ENCODE measurements around the gene FGF2.
"Not testable (repeated sequence)": the region's sequence is repeated elsewhere in the genome, so short reads cannot be mapped to it uniquely, and the experiment has no call there.

FGF2 gene

DNA sequence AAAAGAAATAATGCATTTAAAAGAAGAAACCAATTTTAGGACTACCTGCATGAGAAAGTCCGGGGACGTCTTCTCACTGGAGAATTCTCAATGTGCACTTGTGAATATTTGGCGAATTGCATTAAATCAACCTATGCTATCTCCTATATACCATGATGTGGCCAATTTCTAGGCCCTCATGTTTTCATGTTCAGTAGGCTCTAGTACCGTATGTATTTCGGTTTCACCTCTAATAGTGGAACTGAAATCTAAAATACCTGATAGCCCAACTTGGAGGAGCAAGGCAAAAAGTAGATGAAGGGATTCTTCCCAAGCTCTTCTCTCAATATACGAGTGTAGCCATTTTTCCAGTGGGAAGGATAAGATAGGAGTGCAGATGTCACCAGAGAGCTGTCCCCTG, 11.4 kb upstream of the FGF2 start:
- no peak for DNase-seq

DNA sequence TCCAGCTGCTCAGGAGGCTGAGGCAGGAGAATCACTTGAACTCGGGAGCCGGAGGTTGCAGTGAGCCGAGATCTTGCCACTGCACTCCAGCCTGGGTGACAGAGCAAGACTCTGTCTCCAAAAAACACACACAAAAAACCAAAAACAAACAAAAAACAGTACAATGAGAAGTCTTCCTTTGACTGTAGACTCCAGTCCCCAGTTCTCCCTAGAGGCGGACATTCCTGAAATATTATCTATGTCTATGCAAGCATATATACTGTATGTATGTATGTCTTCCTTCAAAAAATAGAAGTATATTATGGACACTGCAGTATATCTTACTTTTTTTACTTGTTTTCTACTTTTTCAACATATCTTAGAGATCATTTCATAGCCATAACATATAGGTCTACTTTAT, 10.2 kb upstream of the FGF2 start:
- no peak for DNase-seq

DNA sequence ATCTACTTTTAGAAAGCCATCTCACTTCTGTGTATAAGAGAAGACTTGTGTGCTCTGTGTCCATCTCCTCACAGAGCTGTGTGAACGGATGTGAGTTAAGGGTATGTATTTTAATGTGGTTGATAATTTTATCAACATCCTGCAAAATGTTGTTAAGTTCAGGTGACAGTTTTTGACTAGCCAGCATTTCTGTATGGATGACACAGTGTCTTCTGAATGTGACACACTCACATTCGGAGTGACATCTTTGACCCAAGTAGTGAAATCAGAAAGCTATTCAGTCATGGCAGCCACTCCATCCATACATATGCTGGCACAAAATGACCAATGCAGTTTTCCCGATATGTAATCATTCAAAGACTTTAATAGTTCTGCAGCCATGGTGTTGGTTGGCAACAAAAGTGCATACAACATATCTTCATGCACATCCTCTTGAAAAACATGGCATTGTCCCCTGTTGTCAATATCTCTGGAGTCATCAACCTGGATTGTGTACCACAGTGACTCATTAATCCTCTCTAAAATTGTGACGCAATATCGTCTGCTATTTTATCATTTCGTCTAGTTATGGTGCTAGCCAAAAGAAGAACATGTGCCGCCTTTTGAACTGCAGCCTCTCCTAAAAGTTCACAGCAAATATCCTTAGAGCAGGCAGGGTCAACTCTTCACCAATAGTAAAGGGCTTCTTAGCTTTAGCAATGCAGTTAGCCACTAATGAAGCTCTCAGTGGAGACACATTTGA, 6.8 kb upstream of the FGF2 start:
- DNase-seq = no peak

DNA sequence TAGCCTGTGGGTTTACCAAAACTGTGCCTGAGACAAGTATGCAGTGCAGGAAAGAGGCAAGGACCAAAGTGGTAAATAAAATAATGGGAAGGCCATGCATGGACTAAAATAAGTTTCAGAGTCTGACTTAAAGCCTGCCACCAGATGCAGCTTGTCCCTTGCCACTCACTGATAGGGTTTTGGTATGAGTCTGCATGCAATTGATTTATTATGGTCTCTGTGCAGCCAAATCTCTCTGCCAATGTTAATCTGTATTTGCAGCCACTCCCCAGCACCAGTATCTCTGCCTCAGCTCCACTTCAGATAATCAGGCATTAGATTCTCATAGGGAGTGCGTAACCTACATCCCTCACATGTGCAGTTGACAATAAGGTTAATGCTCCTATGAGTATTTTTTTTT, 5.5 kb upstream of the FGF2 start:
- DNase-seq = no peak

DNA sequence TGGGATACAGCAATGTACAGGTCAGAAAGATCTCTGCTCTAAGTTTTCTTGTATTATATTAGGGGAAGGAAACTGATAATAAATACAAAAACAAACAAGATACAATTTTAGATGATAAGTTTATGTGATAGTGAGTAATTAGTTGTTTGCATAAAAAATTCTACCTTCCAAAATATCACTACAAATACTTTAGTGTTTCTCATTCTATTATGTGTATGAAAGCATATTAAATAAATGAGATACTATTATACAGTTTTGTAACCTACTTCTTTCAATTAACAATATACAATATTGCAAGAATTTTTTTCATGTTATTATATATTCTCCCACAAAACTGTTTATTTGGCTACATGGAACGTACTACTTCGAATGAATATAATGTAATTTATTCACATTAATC, 4.2 kb upstream of the FGF2 start:
- DNase-seq = no peak

DNA sequence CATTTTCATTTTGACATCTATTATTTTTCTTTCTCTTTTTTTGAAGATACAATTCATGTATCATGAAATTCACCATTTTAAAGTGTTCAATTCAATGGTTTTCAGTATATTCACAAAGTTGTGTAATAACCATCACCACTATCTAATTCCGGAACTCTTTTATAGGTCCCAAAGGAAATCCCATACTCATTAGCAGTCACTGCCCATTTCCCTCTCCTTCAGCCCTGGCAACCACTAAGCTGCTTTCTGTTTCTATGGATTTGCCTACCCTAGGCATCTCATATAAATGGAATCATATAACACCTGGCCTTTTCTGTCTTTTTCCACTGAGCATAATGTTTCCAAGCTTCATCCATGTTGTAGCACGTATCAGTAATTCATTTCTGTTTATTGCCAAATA, 3.2 kb upstream of the FGF2 start:
- DNase-seq = no peak

DNA sequence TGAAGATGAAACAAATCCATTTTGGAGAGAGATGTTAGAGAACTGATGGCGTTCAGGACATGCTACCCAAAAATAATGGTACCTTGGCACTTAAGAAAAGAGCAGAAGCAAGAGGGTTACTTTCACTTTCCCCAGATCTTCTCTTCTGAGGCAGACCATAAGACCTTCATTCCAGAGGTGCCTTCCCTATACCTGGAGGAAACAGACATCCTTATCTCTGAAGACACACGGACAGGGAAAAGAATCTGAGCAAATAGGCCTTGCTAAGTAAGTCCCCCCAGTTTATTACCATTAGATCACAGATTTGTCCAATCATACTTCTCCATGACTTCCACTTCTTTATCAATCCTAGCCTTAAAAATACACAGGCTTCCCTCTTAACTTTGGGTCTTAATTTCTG, 2.0 kb upstream of the FGF2 start:
- no peak for DNase-seq

DNA sequence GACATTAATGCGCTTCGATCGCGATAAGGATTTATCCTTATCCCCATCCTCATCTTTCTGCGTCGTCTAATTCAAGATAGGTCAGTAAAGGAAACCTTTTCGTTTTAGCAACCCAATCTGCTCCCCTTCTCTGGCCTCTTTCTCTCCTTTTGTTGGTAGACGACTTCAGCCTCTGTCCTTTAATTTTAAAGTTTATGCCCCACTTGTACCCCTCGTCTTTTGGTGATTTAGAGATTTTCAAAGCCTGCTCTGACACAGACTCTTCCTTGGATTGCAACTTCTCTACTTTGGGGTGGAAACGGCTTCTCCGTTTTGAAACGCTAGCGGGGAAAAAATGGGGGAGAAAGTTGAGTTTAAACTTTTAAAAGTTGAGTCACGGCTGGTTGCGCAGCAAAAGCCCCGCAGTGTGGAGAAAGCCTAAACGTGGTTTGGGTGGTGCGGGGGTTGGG, 528 bp upstream of the FGF2 start:
- DNase-seq = no peak

DNA sequence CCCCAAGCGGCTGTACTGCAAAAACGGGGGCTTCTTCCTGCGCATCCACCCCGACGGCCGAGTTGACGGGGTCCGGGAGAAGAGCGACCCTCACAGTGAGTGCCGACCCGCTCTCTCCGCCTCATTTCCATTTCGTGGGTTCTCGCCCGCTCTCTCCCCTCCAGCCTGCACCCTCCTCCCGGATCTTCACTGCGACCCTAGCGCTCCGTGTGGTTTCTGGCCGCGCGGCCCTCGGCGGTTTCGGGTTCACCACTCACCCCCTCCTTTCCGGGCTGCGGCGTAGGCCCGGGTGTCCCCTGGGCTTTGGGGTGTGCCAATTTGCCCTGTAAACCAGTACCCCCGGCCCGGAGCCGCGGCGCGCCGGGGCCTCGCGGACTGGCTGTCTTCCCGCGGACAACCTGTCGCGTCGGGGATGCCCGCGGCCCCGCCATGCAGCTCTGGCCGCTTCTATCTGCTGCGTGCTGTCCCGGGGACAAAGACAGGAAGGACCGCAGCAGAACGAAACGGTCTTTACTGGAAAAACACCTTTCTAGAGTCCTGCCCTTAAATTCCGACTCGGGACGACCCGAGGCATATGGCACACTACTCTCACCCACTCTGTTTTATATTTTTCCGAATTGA, 737 bp downstream of the FGF2 start:
- DNase-seq = no peak

DNA sequence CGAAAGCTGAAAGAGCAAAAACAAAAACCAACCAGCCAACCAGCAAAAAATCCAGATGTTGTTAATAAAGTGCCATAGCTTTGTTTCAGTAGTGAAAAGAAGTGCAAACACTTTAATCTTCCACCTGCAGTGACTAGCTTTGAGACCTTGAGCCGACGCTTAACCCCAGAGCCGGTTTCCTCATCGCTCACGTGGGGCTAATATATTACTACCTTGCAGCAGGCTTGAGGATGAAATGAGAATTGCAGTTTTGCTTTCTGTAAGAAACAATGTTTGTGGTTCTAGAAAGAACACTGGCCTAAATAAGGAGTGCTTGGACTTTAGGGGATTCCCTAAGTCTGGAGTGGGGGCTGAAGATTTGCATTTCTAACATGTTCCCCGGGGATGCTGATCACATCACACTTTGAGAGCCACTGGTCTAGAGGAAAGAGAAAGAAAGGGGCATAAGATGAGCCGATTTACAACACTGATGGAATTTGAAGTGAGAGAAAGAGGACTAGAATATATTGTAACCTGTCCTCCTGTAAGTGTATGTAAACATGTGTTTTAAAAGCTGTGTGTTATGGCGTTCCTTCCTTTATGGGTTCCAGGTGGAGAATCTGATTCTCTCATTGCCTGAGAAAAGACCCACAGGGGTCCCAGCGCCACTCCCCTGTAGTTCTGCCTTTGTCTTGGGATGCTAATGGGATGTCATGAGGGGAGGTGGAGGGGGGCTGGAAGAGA, 1.4 kb downstream of the FGF2 start:
- DNase-seq = no peak

DNA sequence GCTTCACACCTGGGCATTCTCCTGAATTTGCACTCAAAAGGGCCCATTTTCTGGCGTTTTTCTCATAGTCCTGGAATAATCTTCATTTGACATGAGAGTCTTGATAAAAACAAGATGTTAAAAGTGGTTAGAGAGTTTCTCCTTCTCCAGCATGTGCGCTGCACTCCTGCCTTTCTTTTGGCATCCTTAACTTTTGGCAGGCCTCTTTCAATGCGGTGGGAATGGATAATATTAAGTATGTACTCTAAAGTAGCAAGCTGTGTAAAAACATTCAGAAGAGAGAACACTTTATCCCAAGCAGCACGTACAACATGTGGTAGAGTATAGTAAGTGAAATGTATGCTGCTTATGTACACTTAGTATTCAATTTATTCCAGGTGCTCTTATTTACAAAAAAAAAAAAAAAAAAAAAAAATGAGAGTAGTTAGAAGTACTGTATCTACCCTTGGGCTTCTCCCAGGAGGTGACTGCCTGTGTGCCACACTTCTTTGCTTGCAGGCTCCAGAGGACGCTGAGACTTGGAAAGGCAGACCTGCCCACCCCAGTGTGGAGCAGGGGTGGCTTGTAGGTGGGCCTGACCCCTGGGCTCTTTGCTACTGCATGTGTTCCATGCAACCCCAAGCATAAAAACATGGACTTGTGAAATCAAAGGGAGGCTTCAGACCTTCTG, 3.9 kb downstream of the FGF2 start:
- DNase-seq = no peak

DNA sequence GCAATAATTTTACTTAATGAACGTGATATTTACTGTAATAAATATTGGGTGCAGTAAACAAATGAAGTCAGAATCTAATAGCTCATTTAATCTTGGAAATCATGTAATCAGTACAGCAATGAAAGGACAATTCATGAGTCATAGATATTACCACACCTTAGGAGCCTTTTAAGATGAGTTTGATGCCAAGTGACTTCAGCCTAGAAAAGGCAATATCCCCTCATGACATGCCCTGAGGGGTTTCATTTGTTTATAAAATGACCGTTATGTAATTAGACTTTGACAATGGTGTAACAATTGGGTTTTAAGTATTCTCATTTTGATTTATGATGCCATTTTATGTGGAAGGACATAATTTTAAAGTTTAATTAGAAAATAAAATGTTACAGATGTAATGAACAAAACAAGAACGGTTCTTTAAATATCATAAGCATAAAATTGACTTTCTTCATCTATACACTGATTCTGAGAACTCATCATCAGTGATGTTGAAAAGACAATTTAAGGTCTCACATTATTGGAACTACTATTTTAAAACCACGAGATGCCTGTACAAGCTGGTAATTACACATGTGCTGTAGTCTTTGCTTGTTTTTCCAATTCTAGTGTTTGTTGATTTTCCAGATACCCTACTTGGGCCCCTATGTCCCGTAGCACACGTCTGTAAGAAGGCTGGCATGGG, 5.0 kb downstream of the FGF2 start:
- DNase-seq = no peak

DNA sequence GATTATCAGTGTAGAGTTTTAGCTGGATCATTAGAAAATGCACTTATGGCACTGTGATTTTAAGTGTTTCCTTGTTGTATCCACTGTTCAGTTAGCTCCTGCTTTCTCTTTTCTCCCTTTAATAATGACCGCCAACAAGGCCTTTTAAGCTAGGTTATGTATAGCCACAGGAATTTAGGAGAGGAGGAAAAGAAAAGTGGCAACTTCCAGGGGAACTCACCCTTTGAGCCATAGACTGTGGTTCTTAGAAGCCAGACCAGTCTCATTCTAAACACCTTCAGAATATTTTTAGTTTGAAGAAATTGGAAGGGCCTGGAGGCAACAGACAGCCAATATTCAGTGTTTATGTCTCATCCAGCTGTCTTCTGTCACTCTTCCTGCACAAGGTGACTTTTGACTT, 6.1 kb downstream of the FGF2 start:
- no peak for DNase-seq

DNA sequence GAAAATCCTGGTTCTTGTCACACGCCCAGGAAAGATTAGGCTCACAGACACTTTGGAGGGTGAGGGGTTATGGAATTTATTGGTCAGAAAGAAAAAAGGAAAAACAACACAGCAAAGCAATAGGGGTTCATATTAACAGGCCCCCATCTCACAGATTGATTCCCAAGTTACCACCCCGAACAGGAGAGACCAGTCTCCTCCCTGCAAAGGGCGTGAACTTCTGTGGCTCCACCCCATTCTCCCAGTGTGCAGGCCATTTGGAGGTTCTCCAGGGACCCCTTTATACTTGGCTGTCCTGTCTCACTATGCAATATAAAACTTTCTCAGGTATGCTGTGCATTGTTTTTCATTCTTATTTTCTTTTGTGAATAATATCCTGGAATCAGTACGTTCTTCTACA, 7.4 kb downstream of the FGF2 start:
- DNase-seq = no peak

DNA sequence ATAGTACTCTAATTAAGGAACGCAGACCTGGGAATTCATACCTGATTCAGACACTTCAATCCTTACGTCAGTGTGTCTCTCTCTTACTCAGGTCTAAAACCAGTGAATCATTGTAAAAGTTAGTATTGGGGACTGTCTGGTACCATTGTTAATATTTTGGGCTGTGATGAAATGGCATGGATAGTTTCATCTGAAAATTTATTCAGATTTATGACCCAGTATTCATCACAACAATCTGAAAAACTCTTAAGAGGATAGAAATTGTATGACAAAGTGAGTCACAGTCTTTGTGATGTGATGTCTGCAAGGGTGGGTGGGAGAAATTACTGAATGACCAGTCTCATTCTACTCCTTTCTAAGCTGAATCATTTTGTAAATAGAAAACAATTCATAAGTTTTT, 10.3 kb downstream of the FGF2 start:
- no peak for DNase-seq

DNA sequence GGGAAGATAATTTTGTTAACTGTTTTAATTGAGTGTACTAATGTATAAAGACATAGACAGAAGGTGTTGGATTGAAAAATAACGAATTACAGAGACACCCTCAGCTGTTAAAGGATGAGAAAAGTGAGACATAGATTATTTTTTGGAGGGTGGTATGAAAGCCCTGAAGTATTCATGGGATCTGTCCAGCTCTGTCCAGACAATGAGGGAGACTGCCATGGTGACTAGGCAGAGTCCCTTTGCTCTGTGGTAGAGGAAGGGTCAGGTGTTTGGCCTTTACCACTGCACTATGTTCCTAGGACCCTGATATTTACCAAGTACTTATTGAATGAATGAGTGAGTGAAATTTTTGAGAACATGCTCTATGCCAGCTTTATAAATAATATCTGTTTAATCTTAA, 11.4 kb downstream of the FGF2 start:
- DNase-seq = no peak

DNA sequence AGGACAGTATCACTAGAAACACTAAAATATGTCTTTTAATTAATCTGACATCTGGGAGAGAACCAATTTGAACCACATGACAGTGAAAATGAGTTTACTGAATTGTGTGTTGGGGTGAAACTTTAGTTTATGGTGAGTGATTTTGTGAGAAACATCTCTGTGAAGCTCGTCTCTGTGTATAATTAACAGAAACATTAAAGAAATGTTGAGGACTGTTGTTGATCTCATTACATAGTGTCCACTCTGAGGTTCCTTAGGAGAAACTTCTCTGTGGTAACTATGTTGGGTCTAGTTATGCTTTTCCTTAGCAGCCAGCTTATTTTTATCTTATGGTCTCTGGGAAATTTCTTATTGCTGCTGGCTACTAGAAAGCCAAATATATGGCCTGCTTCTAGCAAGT, 15.8 kb downstream of the FGF2 start:
- DNase-seq = no peak

DNA sequence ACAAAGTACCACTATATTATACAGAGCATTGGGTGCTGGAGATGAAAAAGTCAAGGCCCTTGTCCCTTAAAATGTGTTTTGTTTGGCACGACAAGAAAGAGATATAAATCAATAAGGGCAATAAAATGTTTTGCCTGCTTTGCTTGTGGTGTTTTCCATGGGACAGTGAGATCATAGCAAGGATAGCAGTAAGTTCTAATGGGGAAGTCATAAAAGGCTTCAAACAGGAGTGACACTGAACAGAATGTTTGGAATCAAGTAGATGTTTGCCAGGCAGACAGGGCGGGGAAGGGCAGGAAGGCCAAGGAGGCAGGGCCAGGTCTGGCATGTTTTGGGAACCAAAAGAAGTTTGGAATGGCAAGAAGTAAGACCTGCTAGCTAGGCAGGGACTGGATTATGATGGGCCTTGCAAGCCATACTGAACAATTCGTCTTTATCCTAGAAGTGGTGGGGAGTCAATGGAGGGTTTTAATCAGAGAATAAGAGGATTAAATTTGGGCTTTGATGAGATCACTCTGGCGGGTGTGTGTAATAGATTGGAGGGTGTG, 16.4 kb downstream of the FGF2 start:
- DNase-seq = no peak

DNA sequence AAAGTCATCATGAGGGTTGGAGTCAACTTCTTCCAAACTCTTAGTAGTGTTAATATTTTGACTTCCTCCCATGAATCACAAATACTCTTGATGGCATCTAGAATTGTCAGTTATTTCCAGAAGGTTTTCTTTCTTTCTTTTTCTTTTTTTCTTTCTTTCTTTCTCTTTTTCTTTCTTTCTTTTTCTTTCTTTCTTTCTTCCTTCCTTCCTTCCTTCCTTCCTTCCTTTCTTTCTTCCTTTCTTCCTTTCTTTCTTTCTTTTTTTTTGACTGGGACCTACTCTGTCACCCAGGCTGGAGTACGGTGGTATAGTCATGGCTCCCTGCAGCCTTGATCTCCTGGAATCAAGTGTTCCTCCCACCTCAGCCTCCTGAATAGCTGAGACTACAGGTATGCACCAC, 17.8 kb downstream of the FGF2 start:
- DNase-seq = not testable (repeated sequence)

DNA sequence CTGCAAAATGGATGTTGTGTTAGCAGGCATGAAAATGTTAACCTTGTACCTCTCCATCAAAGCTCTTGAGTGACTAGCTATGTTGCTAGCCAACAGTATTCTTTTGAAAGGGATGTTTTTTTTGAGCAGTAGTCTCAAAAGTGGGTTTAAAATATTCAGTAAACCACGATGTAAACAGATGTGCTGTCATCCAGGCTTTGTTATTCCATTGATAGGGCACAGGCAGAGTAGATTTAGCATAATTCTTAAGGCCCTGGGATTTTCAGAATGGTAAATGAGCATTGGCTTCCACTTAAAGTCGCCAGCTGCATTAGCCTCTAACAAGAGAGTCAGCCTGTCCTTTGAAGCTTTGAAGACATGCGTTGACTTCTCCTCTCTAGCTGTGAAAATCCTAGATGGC, 18.4 kb downstream of the FGF2 start:
- DNase-seq = no peak

DNA sequence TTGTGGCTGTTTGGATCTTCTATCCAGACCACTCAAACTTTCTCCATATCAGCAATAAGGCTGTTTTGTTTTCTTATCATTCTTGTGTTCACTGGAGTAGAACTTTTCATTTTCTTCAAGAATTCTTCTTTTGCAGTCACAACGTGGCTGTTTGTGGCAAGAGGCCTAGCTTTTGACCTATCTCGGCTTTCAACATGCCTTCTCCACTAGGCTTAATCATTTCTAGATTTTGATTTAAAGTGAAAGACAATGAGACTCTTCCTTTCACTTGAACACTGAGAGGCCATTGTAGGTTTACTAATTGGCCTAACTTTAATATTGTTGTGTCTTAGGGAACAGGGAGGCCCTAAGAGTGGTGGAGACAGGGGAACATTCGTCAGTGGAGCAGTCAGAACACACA, 19.1 kb downstream of the FGF2 start:
- no peak for DNase-seq

DNA sequence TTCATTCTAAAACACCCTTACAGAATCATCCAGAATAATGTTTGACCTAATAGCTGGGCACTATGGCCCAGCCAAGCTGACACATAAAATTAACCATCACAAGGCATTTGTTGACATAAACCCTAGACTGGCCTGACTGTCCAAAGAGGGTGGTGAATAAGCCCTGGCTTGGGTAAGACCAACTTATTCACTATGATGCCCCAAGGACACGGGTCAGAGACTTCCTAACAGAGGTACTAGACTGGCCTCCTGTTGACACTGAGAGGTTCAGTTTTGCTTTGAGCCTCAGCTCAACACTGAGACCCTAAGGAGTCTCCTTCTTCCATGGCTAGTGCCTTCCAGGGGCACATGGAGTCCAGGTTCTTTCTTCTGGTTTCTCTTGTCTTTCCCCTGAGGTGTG, 21.3 kb downstream of the FGF2 start:
- DNase-seq = no peak

DNA sequence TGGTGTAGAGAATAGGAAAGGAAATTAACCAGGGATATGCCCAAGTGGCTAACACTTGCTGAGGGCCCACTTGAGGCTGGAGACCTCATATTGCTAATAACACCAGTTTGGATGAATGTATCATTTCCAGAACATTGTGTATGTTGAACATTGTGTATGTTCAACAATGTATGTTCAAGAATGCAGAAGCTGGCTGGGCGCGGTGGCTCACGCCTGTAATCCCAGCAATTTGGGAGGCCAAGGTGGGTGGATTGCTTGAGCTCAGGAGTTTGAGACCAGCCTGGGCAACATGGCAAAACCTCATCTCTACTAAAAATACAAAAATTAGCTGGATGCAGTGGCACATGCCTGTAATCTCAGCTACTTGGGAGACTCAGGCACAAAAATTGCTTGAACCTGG, 23.2 kb downstream of the FGF2 start:
- not testable (repeated sequence) for DNase-seq

Measured in NCI-H1048 (cell line).